Neural progenitor cell (in vitro differentiated cells): ENCODE measurements around the gene TPI1. TPM values are rescaled to one million over a fixed set of nuclear protein-coding genes. Genes with fewer than 3 reads are reported as not detected.
"Not testable (repeated sequence)": the region's sequence is repeated elsewhere in the genome, so short reads cannot be mapped to it uniquely, and the experiment has no call there.

Experiments used
- DNase-seq: peaks from one replicate; pipeline ENCODE4 v3.0.0-alpha.2; 2016; ENCODE audit warnings: low spot score
- H2AFZ ChIP-seq: fragments of 200-600 bp; sonication (generic); replicated peaks from 2 replicates; pipeline ENCODE4 v1.6.1; 2016; ENCODE audit warnings: antibody characterized with exemption
- H3F3A ChIP-seq: fragments of 200-600 bp; sonication (generic); 2 replicates; pipeline ENCODE4 v1.6.1; 2016; ENCODE audit warnings: antibody characterized with exemption, low read depth
- H3K27ac ChIP-seq: fragments of 200-600 bp; sonication (generic); 2 replicates; pipeline ENCODE4 v1.5.1; 2016; ENCODE audit warnings: mild to moderate bottlenecking
- H3K27me3 ChIP-seq: fragments of 200-600 bp; sonication (generic); 2 replicates; pipeline ENCODE4 v1.6.1; 2016; ENCODE audit warnings: mild to moderate bottlenecking, moderate library complexity
- H3K36me3 ChIP-seq: fragments of 200-600 bp; sonication (generic); 2 replicates; pipeline ENCODE4 v1.5.1; 2016
- H3K4me1 ChIP-seq: fragments of 200-600 bp; sonication (generic); 2 replicates; pipeline ENCODE4 v1.6.1; 2016; ENCODE audit warnings: mixed run types
- H3K4me2 ChIP-seq: fragments of 200-600 bp; sonication (generic); 2 replicates; pipeline ENCODE4 v1.6.1; 2016
- H3K4me3 ChIP-seq: fragments of 200-600 bp; sonication (generic); 2 replicates; pipeline ENCODE4 v1.5.1; 2016
- H3K79me2 ChIP-seq: fragments of 200-600 bp; sonication (generic); 2 replicates; pipeline ENCODE4 v1.6.1; 2016; ENCODE audit warnings: low read depth
- H3K9ac ChIP-seq: fragments of 200-600 bp; sonication (generic); 2 replicates; pipeline ENCODE4 v1.6.1; 2016
- H3K9me3 ChIP-seq: fragments of 200-600 bp; sonication (generic); 2 replicates; pipeline ENCODE4 v1.5.1; 2016; ENCODE audit warnings: low read depth
- H4K20me1 ChIP-seq: fragments of 200-600 bp; sonication (generic); 2 replicates; pipeline ENCODE4 v1.6.1; 2016; ENCODE audit warnings: low read depth
- H3K27ac Mint-ChIP-seq: 3 replicates; pipeline ENCODE4 v1.8.0; 2021; ENCODE audit warnings: mixed read lengths
- H3K27me3 Mint-ChIP-seq: 2 replicates; pipeline ENCODE4 v1.8.0; 2022; ENCODE audit warnings: low read depth, mild to moderate bottlenecking, inconsistent platforms, moderate library complexity, mixed read lengths; ENCODE audit not compliant: insufficient read depth
- H3K36me3 Mint-ChIP-seq: 3 replicates; pipeline ENCODE4 v1.8.0; 2021; ENCODE audit warnings: mixed read lengths
- H3K4me1 Mint-ChIP-seq: 3 replicates; pipeline ENCODE4 v1.8.0; 2021; ENCODE audit warnings: mixed read lengths
- H3K4me3 Mint-ChIP-seq: 3 replicates; pipeline ENCODE4 v1.8.0; 2021; ENCODE audit warnings: mild to moderate bottlenecking, moderate library complexity, mixed read lengths
- H3K9me3 Mint-ChIP-seq: 3 replicates; pipeline ENCODE4 v1.8.0; 2020; ENCODE audit warnings: mixed read lengths
- CTCF ChIP-seq: fragments of 200-600 bp; sonication (generic); IDR thresholded peaks from 2 replicates; pipeline ENCODE4 v1.5.1; 2017; ENCODE audit warnings: antibody characterized with exemption, mild to moderate bottlenecking
- EZH2 ChIP-seq: fragments of 200-600 bp; sonication (generic); IDR thresholded peaks from 2 replicates; pipeline ENCODE4 v1.6.1; 2017; ENCODE audit warnings: antibody characterized with exemption, mild to moderate bottlenecking, moderate library complexity
- EZH2phosphoT487 ChIP-seq: fragments of 200-600 bp; sonication (generic); IDR thresholded peaks from 2 replicates; pipeline ENCODE4 v1.6.1; 2017; ENCODE audit warnings: antibody characterized with exemption
- total RNA-seq: library from RNA; depleted of rRNA; stranded (reverse); fragments of >200 nt; gene quantifications from 2 replicates; pipeline ENCODE4 v1.2.3, GENCODE V29; 2015; ENCODE audit warnings: low replicate concordance

The TPI1 gene
- total RNA-seq, 1 donor from 2014 or later, result 1,038 TPM

- H2AFZ ChIP-seq, result peak overlapping the region; percentile 74
- no peaks in the 10 kb centered on the region for H4K20me1 ChIP-seq
- no peak overlapping the region for H3K27ac ChIP-seq
- H3K27me3 ChIP-seq, result no peaks in the 10 kb centered on the region
- peaks cover 29% of the 10 kb centered on the region for H3F3A ChIP-seq
- Mint-ChIP-seq H3K36me3 (peaks cover 5% of the 10 kb centered on the region), H3K27ac (no peak overlapping the region), H3K9me3 (peaks cover 3% of the 10 kb centered on the region), H3K4me3 (no peak overlapping the region), H3K4me1 (peaks cover 11% of the 10 kb centered on the region), H3K27me3 (peaks cover 5% of the 10 kb centered on the region)
- no peaks in the 10 kb centered on the region for H3K9me3 ChIP-seq
- peaks cover 28% of the 10 kb centered on the region for H3K4me1 ChIP-seq
- no peak for TF ChIP-seq EZH2phosphoT487
- no peak for TF ChIP-seq CTCF
- no peak for TF ChIP-seq EZH2
- peak overlapping the region; percentile 59 for H3K4me3 ChIP-seq
- H3K9ac ChIP-seq, result no peak overlapping the region
- no peaks in the 10 kb centered on the region for H3K36me3 ChIP-seq
- peak overlapping the region; percentile 87 for H3K4me2 ChIP-seq
- no peaks in the 10 kb centered on the region for H3K79me2 ChIP-seq
- DNase-seq, result no peak
Observed at GRCh38 chr12:6905414-6906040, 38.2 kb downstream of the TPI1 start.

- H3K9me3 Mint-ChIP-seq, H3K27me3 Mint-ChIP-seq, H3K79me2 ChIP-seq, H3K4me3 ChIP-seq, H3K36me3 ChIP-seq, H3K4me2 ChIP-seq, H3K27ac Mint-ChIP-seq, H3K36me3 Mint-ChIP-seq, H3K9ac ChIP-seq, H3K27ac ChIP-seq, H4K20me1 ChIP-seq, DNase-seq, H3K9me3 ChIP-seq, H2AFZ ChIP-seq, H3K27me3 ChIP-seq: not testable (repeated sequence)
- Mint-ChIP-seq H3K4me1 (peaks cover 19% of the 10 kb centered on the region), H3K4me3 (peak overlapping the region; percentile 59)
- peaks cover 26% of the 10 kb centered on the region for H3K4me1 ChIP-seq
- peaks cover 37% of the 10 kb centered on the region for H3F3A ChIP-seq
Observed at GRCh38 chr12:6908141-6908540, 40.8 kb downstream of the TPI1 start.

- Histone ChIP-seq H3K27ac (no peak overlapping the region), H3F3A (peaks cover 42% of the 10 kb centered on the region), H2AFZ (no peak overlapping the region), H3K4me3 (no peak overlapping the region), H3K4me1 (peaks cover 21% of the 10 kb centered on the region), H3K79me2 (peaks cover 9% of the 10 kb centered on the region), H3K9me3 (no peaks in the 10 kb centered on the region), H3K4me2 (no peak overlapping the region), H3K9ac (no peak overlapping the region), H4K20me1 (no peaks in the 10 kb centered on the region), H3K36me3 (no peaks in the 10 kb centered on the region), H3K27me3 (no peaks in the 10 kb centered on the region)
- Mint-ChIP-seq H3K4me3 (peak overlapping the region; percentile 10), H3K27ac (no peak overlapping the region), H3K27me3 (peaks cover 3% of the 10 kb centered on the region), H3K36me3 (peaks cover 4% of the 10 kb centered on the region), H3K4me1 (peaks cover 24% of the 10 kb centered on the region), H3K9me3 (no peaks in the 10 kb centered on the region)
- no peak for DNase-seq
- TF ChIP-seq EZH2phosphoT487 (no peak), EZH2 (no peak), CTCF (no peak)
Observed at GRCh38 chr12:6909421-6910145, 42.3 kb downstream of the TPI1 start.
